Liver (tissue), 9 donors: ENCODE data around the gene TAF1B. TPM values are rescaled to one million over a fixed set of nuclear protein-coding genes. Genes with fewer than 3 reads are reported as not detected.

Experiments
- DNase-seq: peaks from one replicate; pipeline ENCODE4 v3.0.0-alpha.2; 2017; ENCODE audit warnings: low spot score
- H3K27ac ChIP-seq, 2 donors: one replicate each; pipeline ENCODE4 v1.7.0; 2013; ENCODE audit warnings: inconsistent platforms in 2 of 2, low read length in 2 of 2, control low read depth in 1 of 2, low read depth in 1 of 2, mild to moderate bottlenecking in 1 of 2
- H3K27me3 ChIP-seq, 4 donors: one replicate each; pipeline versions ENCODE4 v1.6.1 to v1.7.0; 2013; ENCODE audit warnings: low read length in 3 of 4, inconsistent platforms in 1 of 4, mild to moderate bottlenecking in 1 of 4, moderate library complexity in 1 of 4; ENCODE audit not compliant: control insufficient read depth in 4 of 4, insufficient read depth in 4 of 4
- H3K36me3 ChIP-seq, 4 donors: one replicate each; pipeline versions ENCODE4 v1.6.1 to v1.7.0; 2013; ENCODE audit warnings: low read length in 3 of 4, mild to moderate bottlenecking in 3 of 4, low read depth in 1 of 4, moderate library complexity in 1 of 4; ENCODE audit not compliant: control insufficient read depth in 4 of 4, insufficient read depth in 3 of 4
- H3K4me1 ChIP-seq, 4 donors: one replicate each; pipeline versions ENCODE4 v1.6.1 to v1.7.0; 2013; ENCODE audit warnings: low read length in 3 of 4, mild to moderate bottlenecking in 3 of 4, moderate library complexity in 1 of 4; ENCODE audit not compliant: control insufficient read depth in 4 of 4, insufficient read depth in 4 of 4
- H3K4me3 ChIP-seq, 3 donors: one replicate each; pipeline versions ENCODE4 v1.6.1 to v1.7.0; 2013; ENCODE audit warnings: low read length in 3 of 3, control low read depth in 1 of 3, low read depth in 1 of 3, mild to moderate bottlenecking in 1 of 3
- H3K9ac ChIP-seq, 2 donors: one replicate each; pipeline ENCODE4 v1.7.0; 2013; ENCODE audit warnings: low read length in 2 of 2, mild to moderate bottlenecking in 2 of 2, moderate library complexity in 2 of 2, control low read depth in 1 of 2, low read depth in 1 of 2
- H3K9me3 ChIP-seq, 4 donors: one replicate each; pipeline versions ENCODE4 v1.6.1 to v1.7.0; 2013; ENCODE audit warnings: low read length in 3 of 4; ENCODE audit not compliant: control insufficient read depth in 4 of 4
- ATF3 ChIP-seq: IDR thresholded peaks from 2 replicates; pipeline ENCODE4 v1.6.1; 2016; ENCODE audit warnings: antibody characterized with exemption
- CTCF ChIP-seq: fragments of 150-350 bp; IDR thresholded peaks from 2 replicates; pipeline ENCODE4 v1.5.1; 2017; ENCODE audit warnings: improper control_type of control experiment, low read depth, low read length; ENCODE audit not compliant: missing input control
- EGR1 ChIP-seq, 2 donors: IDR thresholded peaks; 2 replicates each; pipeline ENCODE4 v1.6.1; 2016 to 2018; ENCODE audit warnings: antibody characterized with exemption in 2 of 2, low read depth in 2 of 2
- GABPA ChIP-seq, 2 donors: IDR thresholded peaks in 1 of 2; conservative IDR thresholded peaks in 1 of 2; 2 replicates each; pipeline ENCODE4 v1.6.1; 2016; ENCODE audit warnings: antibody characterized with exemption in 2 of 2, mild to moderate bottlenecking in 1 of 2, moderate library complexity in 1 of 2
- HNF4A ChIP-seq, 2 donors: conservative IDR thresholded peaks; 2 replicates each; pipeline ENCODE4 v1.6.1; 2016; ENCODE audit warnings: antibody characterized with exemption in 2 of 2, mild to moderate bottlenecking in 2 of 2
- HNF4G ChIP-seq: IDR thresholded peaks from 2 replicates; pipeline ENCODE4 v1.6.1; 2016; ENCODE audit warnings: antibody characterized with exemption
- JUND ChIP-seq, 2 donors: IDR thresholded peaks; 2 replicates each; pipeline ENCODE4 v1.6.1; 2016; ENCODE audit warnings: antibody characterized with exemption in 2 of 2
- MAX ChIP-seq: IDR thresholded peaks from 2 replicates; pipeline ENCODE4 v1.6.1; 2016; ENCODE audit warnings: antibody characterized with exemption
- RAD21 ChIP-seq, 2 donors: IDR thresholded peaks; 2 replicates each; pipeline ENCODE4 v1.6.1; 2016; ENCODE audit warnings: antibody characterized with exemption in 2 of 2, mild to moderate bottlenecking in 2 of 2
- SP1 ChIP-seq: IDR thresholded peaks from 2 replicates; pipeline ENCODE4 v1.6.1; 2018; ENCODE audit warnings: antibody characterized with exemption, mild to moderate bottlenecking
- WGBS: extraction: QIAGEN DNeasy Blood & Tissue Kit; methylation state at CpG from one replicate; pipeline ENCODE4 v1.1.7; 2013; 5-methylcytosine and 5-hydroxymethylcytosine counted together
- polyA plus RNA-seq, 2 donors: library from polyadenylated mRNA; stranded (reverse) in 1 of 2; unstranded in 1 of 2; fragments of 200-250 nt in 1 of 2; fragments of >200 nt in 1 of 2; fragmentation: Nextera tagmentation in 1 of 2; extraction: Ambion mirVana in 1 of 2; gene quantifications; one replicate each; pipeline versions ENCODE4 v1.2.1 to v1.2.3, GENCODE V29; 2013 to 2015
- total RNA-seq, 2 donors: library from RNA; depleted of rRNA; stranded (reverse); fragments of >200 nt; gene quantifications; one replicate each; pipeline ENCODE4 v1.2.3, GENCODE V29; 2014
- TF ChIP-seq, protein P1 (sequence below): IDR thresholded peaks from 2 replicates; pipeline ENCODE4 v1.6.1; 2016; ENCODE audit warnings: antibody characterized with exemption, mild to moderate bottlenecking
- donor health status: healthy.
- donor health status: healthy.
- donor health status: healthy.
- donor health status: healthy.
- donor health status: healthy.

The TAF1B gene
- total and polyA plus RNA-seq, 4 donors: 3.1 to 17.2 (median 5.6) TPM

- H3K36me3 ChIP-seq: no peaks in the 10 kb centered on the region
- TF ChIP-seq EGR1 (IDR thresholded peaks at IDR 0.05; ENCODE audit: low read depth in 2 of 2): no peak
- TF ChIP-seq ATF3: no peak
- no peak for TF ChIP-seq HNF4G
- no peak for TF ChIP-seq JUND (IDR thresholded peaks at IDR 0.05)
- no peak for TF ChIP-seq RAD21 (IDR thresholded peaks at IDR 0.05)
- no peak for TF ChIP-seq MAX
- TF ChIP-seq GABPA (IDR thresholded peaks at IDR 0.05 in 1 of 2, conservative IDR thresholded peaks at IDR 0.05 in 1 of 2): no peak
- no peaks in the 10 kb centered on the region for H3K9me3 ChIP-seq
- no peak for DNase-seq
- 80% methylated on average over 5 of the region's 5 CpGs for WGBS
- no peak overlapping the region for H3K9ac ChIP-seq
- no peak overlapping the region for H3K27ac ChIP-seq
- no peak overlapping the region for H3K4me3 ChIP-seq
- peaks cover 0 to 7% (median 2%) of the 10 kb centered on the region in 4 donors for H3K4me1 ChIP-seq
- H3K27me3 ChIP-seq: no peaks in the 10 kb centered on the region
Measured at GRCh38 chr2:9811216-9811615, 32.1 kb upstream of the TAF1B start.

GRCh38 chr2:9811679-9812511, 31.4 kb upstream of the TAF1B start:
- 92% methylated on average over 27 of the region's 27 CpGs for WGBS
- DNase-seq: no peak
- H3K4me1 ChIP-seq: peaks cover 0 to 7% (median 2%) of the 10 kb centered on the region in 4 donors
- TF ChIP-seq HNF4A (conservative IDR thresholded peaks at IDR 0.05): no peak
- no peak overlapping the region for H3K4me3 ChIP-seq
- H3K9ac ChIP-seq: no peak overlapping the region
- no peaks in the 10 kb centered on the region for H3K27me3 ChIP-seq
- H3K27ac ChIP-seq: no peak overlapping the region
- H3K9me3 ChIP-seq: no peaks in the 10 kb centered on the region
- no peaks in the 10 kb centered on the region for H3K36me3 ChIP-seq

DNA sequence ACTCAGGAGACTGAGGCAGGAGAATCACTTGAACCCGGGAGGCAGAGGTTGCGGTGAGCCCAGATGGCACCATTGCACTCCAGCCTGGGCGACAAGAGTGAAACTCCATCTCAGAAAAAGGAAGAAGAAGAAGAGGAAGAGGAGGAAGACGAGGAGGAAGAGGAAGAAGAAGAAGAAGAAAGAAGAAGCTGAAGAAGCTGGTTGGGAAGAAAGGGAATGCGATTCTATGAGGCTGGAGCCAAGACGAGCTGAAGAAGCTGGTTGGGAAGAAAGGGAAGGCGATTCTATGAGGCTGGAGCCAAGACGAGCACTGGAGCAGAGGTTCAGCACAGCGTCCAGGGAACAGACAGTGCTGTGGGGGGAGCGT, 30.3 kb upstream of the TAF1B start:
- no peak overlapping the region for H3K4me3 ChIP-seq
- TF ChIP-seq, protein P1, sequence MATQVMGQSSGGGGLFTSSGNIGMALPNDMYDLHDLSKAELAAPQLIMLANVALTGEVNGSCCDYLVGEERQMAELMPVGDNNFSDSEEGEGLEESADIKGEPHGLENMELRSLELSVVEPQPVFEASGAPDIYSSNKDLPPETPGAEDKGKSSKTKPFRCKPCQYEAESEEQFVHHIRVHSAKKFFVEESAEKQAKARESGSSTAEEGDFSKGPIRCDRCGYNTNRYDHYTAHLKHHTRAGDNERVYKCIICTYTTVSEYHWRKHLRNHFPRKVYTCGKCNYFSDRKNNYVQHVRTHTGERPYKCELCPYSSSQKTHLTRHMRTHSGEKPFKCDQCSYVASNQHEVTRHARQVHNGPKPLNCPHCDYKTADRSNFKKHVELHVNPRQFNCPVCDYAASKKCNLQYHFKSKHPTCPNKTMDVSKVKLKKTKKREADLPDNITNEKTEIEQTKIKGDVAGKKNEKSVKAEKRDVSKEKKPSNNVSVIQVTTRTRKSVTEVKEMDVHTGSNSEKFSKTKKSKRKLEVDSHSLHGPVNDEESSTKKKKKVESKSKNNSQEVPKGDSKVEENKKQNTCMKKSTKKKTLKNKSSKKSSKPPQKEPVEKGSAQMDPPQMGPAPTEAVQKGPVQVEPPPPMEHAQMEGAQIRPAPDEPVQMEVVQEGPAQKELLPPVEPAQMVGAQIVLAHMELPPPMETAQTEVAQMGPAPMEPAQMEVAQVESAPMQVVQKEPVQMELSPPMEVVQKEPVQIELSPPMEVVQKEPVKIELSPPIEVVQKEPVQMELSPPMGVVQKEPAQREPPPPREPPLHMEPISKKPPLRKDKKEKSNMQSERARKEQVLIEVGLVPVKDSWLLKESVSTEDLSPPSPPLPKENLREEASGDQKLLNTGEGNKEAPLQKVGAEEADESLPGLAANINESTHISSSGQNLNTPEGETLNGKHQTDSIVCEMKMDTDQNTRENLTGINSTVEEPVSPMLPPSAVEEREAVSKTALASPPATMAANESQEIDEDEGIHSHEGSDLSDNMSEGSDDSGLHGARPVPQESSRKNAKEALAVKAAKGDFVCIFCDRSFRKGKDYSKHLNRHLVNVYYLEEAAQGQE: no peak
- TF ChIP-seq HNF4A (conservative IDR thresholded peaks at IDR 0.05): no peak
- TF ChIP-seq SP1: no peak
- TF ChIP-seq RAD21 (IDR thresholded peaks at IDR 0.05): no peak
- TF ChIP-seq CTCF: no peak
- no peaks in the 10 kb centered on the region for H3K36me3 ChIP-seq
- peaks cover 0 to 7% (median 2%) of the 10 kb centered on the region in 4 donors for H3K4me1 ChIP-seq
- no peak overlapping the region for H3K9ac ChIP-seq
- WGBS: 80% methylated on average over 10 of the region's 10 CpGs
- no peaks in the 10 kb centered on the region for H3K27me3 ChIP-seq
- no peak for DNase-seq
- H3K27ac ChIP-seq: no peak overlapping the region
- H3K9me3 ChIP-seq: no peaks in the 10 kb centered on the region
